GM12891 (cell line): ENCODE results near the gene RNF213.

ENCODE experiments used
- PAX5 ChIP-seq: IDR thresholded peaks from 2 replicates; pipeline ENCODE4 v1.6.1; 2011; ENCODE audit warnings: low read length, moderate library complexity, mild to moderate bottlenecking; ENCODE audit not compliant: insufficient read depth, severe bottlenecking
- POLR2A ChIP-seq: IDR thresholded peaks from 2 replicates; pipeline ENCODE4 v1.6.1; 2011; ENCODE audit warnings: low read depth, low read length, control low read depth
- POLR2AphosphoS5 ChIP-seq: IDR thresholded peaks from 2 replicates; pipeline ENCODE4 v1.6.1; 2011; ENCODE audit warnings: low read depth, low read length, control low read depth
- SPI1 ChIP-seq: IDR thresholded peaks from 2 replicates; pipeline ENCODE4 v1.6.1; 2011; ENCODE audit warnings: low read depth, low read length, control low read depth
- TAF1 ChIP-seq: IDR thresholded peaks from 2 replicates; pipeline ENCODE4 v1.6.1; 2011; ENCODE audit warnings: low read depth, low read length, control low read depth

GRCh38 chr17:80442323-80442659 lies 181.6 kb downstream of the RNF213 start:
- TF ChIP-seq POLR2AphosphoS5 (no peak), POLR2A (no peak), TAF1 (no peak), SPI1 (no peak), PAX5 (no peak)
